Esophagus muscularis mucosa (tissue), 3 donors: ENCODE results near the gene PCDH15.

Source experiments
- POLR2A ChIP-seq: fragments of 450-650 bp; IDR thresholded peaks from one replicate; pipeline ENCODE4 v1.6.1; 2017; ENCODE audit warnings: antibody characterized with exemption, moderate library complexity, mild to moderate bottlenecking, low read depth
- POLR2AphosphoS5 ChIP-seq, 2 donors: sonication (generic); formaldehyde crosslinking; IDR thresholded peaks; one replicate each; pipeline ENCODE4 v1.6.1; 2017; ENCODE audit warnings: antibody characterized with exemption in 2 of 2
- TF ChIP-seq, protein P1 (sequence below), 3 experiments: fragments of 200-600 bp in 2 of 3; fragments of 450-650 bp in 1 of 3; sonication (generic) in 2 of 3; IDR thresholded peaks; one replicate each; pipeline ENCODE4 v1.5.1; 2017 to 2019; ENCODE audit warnings: antibody characterized with exemption in 3 of 3, mild to moderate bottlenecking in 2 of 3, moderate library complexity in 1 of 3

DNA sequence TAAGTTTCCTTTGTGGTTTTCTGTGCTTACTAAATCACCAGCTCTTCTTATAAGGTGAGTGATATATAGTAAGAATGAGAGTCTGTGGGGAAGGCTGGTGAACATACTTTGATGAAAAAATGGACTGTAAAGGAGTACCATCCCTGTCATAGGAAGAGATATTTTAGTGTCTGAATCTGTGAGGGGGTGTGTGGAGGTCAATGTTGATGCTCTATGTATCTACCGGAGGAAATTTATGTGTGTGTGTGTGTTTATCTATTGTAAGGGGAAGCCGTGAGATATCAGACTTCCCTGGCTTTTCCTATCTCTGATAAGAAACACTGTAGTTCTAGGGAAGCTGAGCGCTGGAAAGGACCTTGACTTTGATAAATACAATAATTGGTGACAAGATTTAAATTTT is 179.0 kb downstream of the PCDH15 start:
- TF ChIP-seq POLR2AphosphoS5 (IDR thresholded peaks at IDR 0.05) = no peak
- TF ChIP-seq, protein P1, sequence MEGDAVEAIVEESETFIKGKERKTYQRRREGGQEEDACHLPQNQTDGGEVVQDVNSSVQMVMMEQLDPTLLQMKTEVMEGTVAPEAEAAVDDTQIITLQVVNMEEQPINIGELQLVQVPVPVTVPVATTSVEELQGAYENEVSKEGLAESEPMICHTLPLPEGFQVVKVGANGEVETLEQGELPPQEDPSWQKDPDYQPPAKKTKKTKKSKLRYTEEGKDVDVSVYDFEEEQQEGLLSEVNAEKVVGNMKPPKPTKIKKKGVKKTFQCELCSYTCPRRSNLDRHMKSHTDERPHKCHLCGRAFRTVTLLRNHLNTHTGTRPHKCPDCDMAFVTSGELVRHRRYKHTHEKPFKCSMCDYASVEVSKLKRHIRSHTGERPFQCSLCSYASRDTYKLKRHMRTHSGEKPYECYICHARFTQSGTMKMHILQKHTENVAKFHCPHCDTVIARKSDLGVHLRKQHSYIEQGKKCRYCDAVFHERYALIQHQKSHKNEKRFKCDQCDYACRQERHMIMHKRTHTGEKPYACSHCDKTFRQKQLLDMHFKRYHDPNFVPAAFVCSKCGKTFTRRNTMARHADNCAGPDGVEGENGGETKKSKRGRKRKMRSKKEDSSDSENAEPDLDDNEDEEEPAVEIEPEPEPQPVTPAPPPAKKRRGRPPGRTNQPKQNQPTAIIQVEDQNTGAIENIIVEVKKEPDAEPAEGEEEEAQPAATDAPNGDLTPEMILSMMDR (IDR thresholded peaks at IDR 0.05) = no peak
- no peak for TF ChIP-seq POLR2A
